ENCODE measurements around the gene PDE3B.
"Not testable (repeated sequence)": the region's sequence is repeated elsewhere in the genome, so short reads cannot be mapped to it uniquely, and the experiment has no call there.

The PDE3B gene

GRCh38 chr11:14812757-14813156 is 169.2 kb downstream of the PDE3B start:
- DNase-seq (ENCODE audit: low read depth): peak; percentile 10

GRCh38 chr11:14813516-14813915 is 169.9 kb downstream of the PDE3B start:
- DNase-seq (ENCODE audit: low read depth): no peak

- no peak for DNase-seq (ENCODE audit: low read depth)
These were observed 175.2 kb downstream of the PDE3B start for GRCh38 chr11:14818779-14819178.

GRCh38 chr11:14819596-14819995 is 176.0 kb downstream of the PDE3B start:
- DNase-seq (ENCODE audit: low read depth): no peak

- DNase-seq (ENCODE audit: low read depth): no peak
These were observed 177.4 kb downstream of the PDE3B start for GRCh38 chr11:14821031-14821430.

GRCh38 chr11:14826600-14826999 is 183.0 kb downstream of the PDE3B start:
- no peak for DNase-seq (ENCODE audit: low read depth)

- DNase-seq (ENCODE audit: low read depth): no peak
These were observed 192.2 kb downstream of the PDE3B start for GRCh38 chr11:14835496-14836492.

- DNase-seq (ENCODE audit: low read depth): no peak
These were observed 198.4 kb downstream of the PDE3B start for GRCh38 chr11:14842002-14842401.

- DNase-seq (ENCODE audit: low read depth): no peak
These were observed 209.1 kb downstream of the PDE3B start for GRCh38 chr11:14852571-14853177.

- DNase-seq (ENCODE audit: low read depth): no peak
These were observed 210.5 kb downstream of the PDE3B start for GRCh38 chr11:14854057-14854456.

GRCh38 chr11:14855890-14856289 is 212.3 kb downstream of the PDE3B start:
- no peak for DNase-seq (ENCODE audit: low read depth)

- DNase-seq (ENCODE audit: low read depth): no peak
These were observed 214.0 kb downstream of the PDE3B start for GRCh38 chr11:14857621-14858020.

- DNase-seq (ENCODE audit: low read depth): no peak
These were observed 214.8 kb downstream of the PDE3B start for GRCh38 chr11:14858404-14858803.

GRCh38 chr11:14860511-14860910 is 216.9 kb downstream of the PDE3B start:
- DNase-seq (ENCODE audit: low read depth): no peak

GRCh38 chr11:14861680-14862079 is 218.1 kb downstream of the PDE3B start:
- DNase-seq (ENCODE audit: low read depth): no peak

GRCh38 chr11:14863775-14864174 is 220.2 kb downstream of the PDE3B start:
- not testable (repeated sequence) for DNase-seq (ENCODE audit: low read depth)

GRCh38 chr11:14872032-14872431 is 228.4 kb downstream of the PDE3B start:
- no peak for DNase-seq (ENCODE audit: low read depth)

- no peak for DNase-seq (ENCODE audit: low read depth)
These were observed 230.0 kb downstream of the PDE3B start for GRCh38 chr11:14873632-14874031.

- no peak for DNase-seq (ENCODE audit: low read depth)
These were observed 231.6 kb downstream of the PDE3B start for GRCh38 chr11:14875163-14875562.

- DNase-seq (ENCODE audit: low read depth): no peak
These were observed 238.1 kb downstream of the PDE3B start for GRCh38 chr11:14881576-14882193.

GRCh38 chr11:14882196-14882595 is 238.6 kb downstream of the PDE3B start:
- DNase-seq (ENCODE audit: low read depth): no peak

GRCh38 chr11:14883683-14884082 is 240.1 kb downstream of the PDE3B start:
- DNase-seq (ENCODE audit: low read depth): not testable (repeated sequence)
